CD14-positive monocyte (primary cell): ENCODE data around the gene NECAB2. TPM values are rescaled to one million over a fixed set of nuclear protein-coding genes. Genes with fewer than 3 reads are reported as not detected.

Source experiments
- DNase-seq, 3 donors: peaks; one replicate each; pipeline ENCODE4 v3.0.0-alpha.2; 2011 to 2022
- H2AFZ ChIP-seq: 2 replicates; pipeline ENCODE4 v1.6.0; 2012; ENCODE audit warnings: mild to moderate bottlenecking, low read depth, low read length, inconsistent platforms; ENCODE audit not compliant: insufficient read depth, poor library complexity, severe bottlenecking
- H3K27ac ChIP-seq, 2 donors: 1 replicate in 1 of 2; 2 replicates in 1 of 2; pipeline ENCODE4 v1.5.1; 2012 to 2013; ENCODE audit warnings: low read length in 2 of 2, control low read depth in 1 of 2, inconsistent platforms in 1 of 2, low read depth in 1 of 2, mild to moderate bottlenecking in 1 of 2
- H3K27me3 ChIP-seq, 2 donors: one replicate each; pipeline versions ENCODE4 v1.6.0 to v1.6.1; 2011 to 2013; ENCODE audit warnings: low read length in 2 of 2; ENCODE audit not compliant: control insufficient read depth in 2 of 2, insufficient read depth in 2 of 2
- H3K36me3 ChIP-seq, 2 donors: replicated peaks in 1 of 2; 1 replicate in 1 of 2; 2 replicates in 1 of 2; pipeline versions ENCODE4 v1.5.1 to v1.6.1; 2012 to 2013; ENCODE audit warnings: low read length in 2 of 2, control low read depth in 1 of 2, inconsistent platforms in 1 of 2, mild to moderate bottlenecking in 1 of 2; ENCODE audit not compliant: insufficient read depth in 2 of 2, control insufficient read depth in 1 of 2
- H3K4me1 ChIP-seq, 2 donors: 1 replicate in 1 of 2; 2 replicates in 1 of 2; pipeline versions ENCODE4 v1.5.1 to v1.6.1; 2012 to 2013; ENCODE audit warnings: low read length in 2 of 2, control low read depth in 1 of 2, inconsistent platforms in 1 of 2, mild to moderate bottlenecking in 1 of 2, moderate library complexity in 1 of 2; ENCODE audit not compliant: insufficient read depth in 2 of 2, control insufficient read depth in 1 of 2
- H3K4me2 ChIP-seq: replicated peaks from 2 replicates; pipeline ENCODE3; 2012; ENCODE audit warnings: low read length, moderate library complexity, mild to moderate bottlenecking; ENCODE audit not compliant: poor library complexity, severe bottlenecking; ENCODE audit errors: extremely low read depth
- H3K4me3 ChIP-seq, 3 experiments: fragments of 200-600 bp in 1 of 3; sonication (generic) in 1 of 3; replicated peaks in 1 of 3; 1 replicate in 2 of 3; 2 replicates in 1 of 3; pipeline ENCODE4 v1.5.1; 2011 to 2013; ENCODE audit warnings: low read length in 3 of 3, mild to moderate bottlenecking in 3 of 3, control low read depth in 2 of 3, low read depth in 2 of 3, inconsistent platforms in 1 of 3, moderate library complexity in 1 of 3
- H3K79me2 ChIP-seq: 2 replicates; pipeline ENCODE4 v1.6.0; 2012; ENCODE audit warnings: mild to moderate bottlenecking, control low read depth, inconsistent platforms, low read length, moderate library complexity; ENCODE audit not compliant: insufficient read depth
- H3K9ac ChIP-seq: 2 replicates; pipeline ENCODE4 v1.6.0; 2017; ENCODE audit warnings: low read length, mild to moderate bottlenecking; ENCODE audit not compliant: insufficient read depth, poor library complexity, severe bottlenecking
- H3K9me3 ChIP-seq, 2 donors: replicated peaks in 1 of 2; 1 replicate in 1 of 2; 2 replicates in 1 of 2; pipeline versions ENCODE4 v1.5.1 to v1.6.1; 2012 to 2013; ENCODE audit warnings: low read length in 2 of 2, control low read depth in 1 of 2; ENCODE audit not compliant: control insufficient read depth in 1 of 2, insufficient read depth in 1 of 2
- H4K20me1 ChIP-seq: 2 replicates; pipeline ENCODE4 v1.6.0; 2012; ENCODE audit warnings: mild to moderate bottlenecking, low read length, control low read depth, moderate library complexity; ENCODE audit not compliant: insufficient read depth
- H3K27ac Mint-ChIP-seq, 7 donors: one replicate each; pipeline ENCODE4 v1.8.0; 2020; ENCODE audit warnings: mild to moderate bottlenecking in 7 of 7, mixed read lengths in 7 of 7, moderate library complexity in 6 of 7, inconsistent platforms in 2 of 7
- H3K27me3 Mint-ChIP-seq, 3 donors: one replicate each; pipeline ENCODE4 v1.8.0; 2021 to 2022; ENCODE audit warnings: low read depth in 3 of 3, mild to moderate bottlenecking in 3 of 3, mixed read lengths in 3 of 3, moderate library complexity in 3 of 3, inconsistent platforms in 1 of 3
- H3K36me3 Mint-ChIP-seq, 2 donors: one replicate each; pipeline ENCODE4 v1.8.0; 2020; ENCODE audit warnings: mixed read lengths in 2 of 2, inconsistent platforms in 1 of 2, mild to moderate bottlenecking in 1 of 2
- H3K4me1 Mint-ChIP-seq: one replicate; pipeline ENCODE4 v1.8.0; 2020; ENCODE audit warnings: mild to moderate bottlenecking, mixed read lengths
- H3K4me3 Mint-ChIP-seq, 2 donors: one replicate each; pipeline ENCODE4 v1.8.0; 2020; ENCODE audit warnings: mild to moderate bottlenecking in 2 of 2, mixed read lengths in 2 of 2, moderate library complexity in 1 of 2
- H3K9me3 Mint-ChIP-seq, 7 donors: one replicate each; pipeline ENCODE4 v1.8.0; 2020 to 2022; ENCODE audit warnings: mixed read lengths in 7 of 7, mild to moderate bottlenecking in 6 of 7, moderate library complexity in 6 of 7, inconsistent platforms in 2 of 7
- WGBS: methylation state at CpG from one replicate; pipeline ENCODE4 v1.1.5; 2013; ENCODE audit warnings: missing lambda C conversion rate; ENCODE audit not compliant: insufficient coverage; 5-methylcytosine and 5-hydroxymethylcytosine counted together
- intact Hi-C, 2 donors: fragments of 100-400 bp; cut with micrococcal nuclease; formaldehyde crosslinking; loops; one replicate each; pipeline versions ENCODE4 v1.15.0 to v1.15.1; 2023
- polyA plus RNA-seq, 3 donors: library from polyadenylated mRNA; depleted of rRNA in 1 of 3; unstranded in 2 of 3; stranded (reverse) in 1 of 3; fragments of 300-500 nt in 2 of 3; fragments of >200 nt in 1 of 3; fragmentation: Illumina TruSeq in 2 of 3; gene quantifications; 1 replicate in 2 of 3; 2 replicates in 1 of 3; pipeline ENCODE4 v1.2.3, GENCODE V29; 2012 to 2021
- TF ChIP-seq, protein P1 (sequence below): fragments of 200-600 bp; IDR thresholded peaks from one replicate; pipeline ENCODE4 v1.8.0; 2022; ENCODE audit warnings: antibody characterized with exemption, mild to moderate bottlenecking

The NECAB2 gene
- polyA plus RNA-seq, 3 donors, result 0.33 to 1.4 (median 0.52) TPM

DNA sequence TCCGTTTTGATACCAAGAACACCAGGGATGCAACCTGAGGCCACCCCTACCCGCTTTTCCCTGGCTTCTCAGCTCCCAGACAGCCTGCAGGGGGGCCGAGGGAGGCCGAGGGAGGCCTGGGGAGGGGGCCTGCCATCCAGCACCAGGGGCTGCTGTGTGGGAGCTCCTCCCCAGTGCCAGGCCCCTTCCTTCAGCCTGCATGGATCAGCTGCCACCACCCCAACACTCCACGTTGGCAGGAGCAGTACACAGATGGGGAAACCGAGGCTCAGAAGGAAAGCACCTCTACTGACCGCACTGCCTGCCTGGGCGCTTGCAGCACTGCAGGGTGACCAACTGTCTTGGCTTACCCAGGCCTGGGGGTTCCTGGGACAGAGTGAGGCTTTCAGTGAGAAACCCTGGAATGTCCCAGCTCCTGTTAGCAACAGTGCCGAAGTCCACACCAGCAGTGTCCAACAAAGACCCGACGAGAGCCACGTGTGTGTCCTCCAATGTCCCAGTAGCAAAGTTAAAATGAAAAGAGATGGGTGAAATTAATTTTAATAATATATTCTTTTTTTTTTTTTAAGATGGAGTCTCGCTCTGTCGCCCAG, 20.3 kb upstream of the NECAB2 start:
- Histone ChIP-seq H4K20me1 (no peaks in the 10 kb centered on the region), H2AFZ (no peak overlapping the region), H3K4me2 (no peak overlapping the region), H3K36me3 (no peaks in the 10 kb centered on the region), H3K9me3 (no peaks in the 10 kb centered on the region), H3K79me2 (no peaks in the 10 kb centered on the region), H3K9ac (no peak overlapping the region), H3K27ac (no peak overlapping the region), H3K27me3 (no peaks in the 10 kb centered on the region), H3K4me1 (peaks cover 4 to 7% of the 10 kb centered on the region in 2 donors), H3K4me3 (no peak overlapping the region)
- no peak overlapping the region for H3K4me3 Mint-ChIP-seq
- intact Hi-C loops, result no loop called here
- TF ChIP-seq, protein P1, sequence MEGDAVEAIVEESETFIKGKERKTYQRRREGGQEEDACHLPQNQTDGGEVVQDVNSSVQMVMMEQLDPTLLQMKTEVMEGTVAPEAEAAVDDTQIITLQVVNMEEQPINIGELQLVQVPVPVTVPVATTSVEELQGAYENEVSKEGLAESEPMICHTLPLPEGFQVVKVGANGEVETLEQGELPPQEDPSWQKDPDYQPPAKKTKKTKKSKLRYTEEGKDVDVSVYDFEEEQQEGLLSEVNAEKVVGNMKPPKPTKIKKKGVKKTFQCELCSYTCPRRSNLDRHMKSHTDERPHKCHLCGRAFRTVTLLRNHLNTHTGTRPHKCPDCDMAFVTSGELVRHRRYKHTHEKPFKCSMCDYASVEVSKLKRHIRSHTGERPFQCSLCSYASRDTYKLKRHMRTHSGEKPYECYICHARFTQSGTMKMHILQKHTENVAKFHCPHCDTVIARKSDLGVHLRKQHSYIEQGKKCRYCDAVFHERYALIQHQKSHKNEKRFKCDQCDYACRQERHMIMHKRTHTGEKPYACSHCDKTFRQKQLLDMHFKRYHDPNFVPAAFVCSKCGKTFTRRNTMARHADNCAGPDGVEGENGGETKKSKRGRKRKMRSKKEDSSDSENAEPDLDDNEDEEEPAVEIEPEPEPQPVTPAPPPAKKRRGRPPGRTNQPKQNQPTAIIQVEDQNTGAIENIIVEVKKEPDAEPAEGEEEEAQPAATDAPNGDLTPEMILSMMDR, result no peak
- peaks cover 0 to 6% (median 5%) of the 10 kb centered on the region in 3 donors for H3K27me3 Mint-ChIP-seq
- H3K4me1 Mint-ChIP-seq, result peaks cover 5% of the 10 kb centered on the region
- no peaks in the 10 kb centered on the region for H3K9me3 Mint-ChIP-seq
- DNase-seq, result no peak
- H3K27ac Mint-ChIP-seq, result no peak overlapping the region
- WGBS, result 94% methylated on average over 6 of the region's 14 CpGs
- H3K36me3 Mint-ChIP-seq, result no peaks in the 10 kb centered on the region

DNA sequence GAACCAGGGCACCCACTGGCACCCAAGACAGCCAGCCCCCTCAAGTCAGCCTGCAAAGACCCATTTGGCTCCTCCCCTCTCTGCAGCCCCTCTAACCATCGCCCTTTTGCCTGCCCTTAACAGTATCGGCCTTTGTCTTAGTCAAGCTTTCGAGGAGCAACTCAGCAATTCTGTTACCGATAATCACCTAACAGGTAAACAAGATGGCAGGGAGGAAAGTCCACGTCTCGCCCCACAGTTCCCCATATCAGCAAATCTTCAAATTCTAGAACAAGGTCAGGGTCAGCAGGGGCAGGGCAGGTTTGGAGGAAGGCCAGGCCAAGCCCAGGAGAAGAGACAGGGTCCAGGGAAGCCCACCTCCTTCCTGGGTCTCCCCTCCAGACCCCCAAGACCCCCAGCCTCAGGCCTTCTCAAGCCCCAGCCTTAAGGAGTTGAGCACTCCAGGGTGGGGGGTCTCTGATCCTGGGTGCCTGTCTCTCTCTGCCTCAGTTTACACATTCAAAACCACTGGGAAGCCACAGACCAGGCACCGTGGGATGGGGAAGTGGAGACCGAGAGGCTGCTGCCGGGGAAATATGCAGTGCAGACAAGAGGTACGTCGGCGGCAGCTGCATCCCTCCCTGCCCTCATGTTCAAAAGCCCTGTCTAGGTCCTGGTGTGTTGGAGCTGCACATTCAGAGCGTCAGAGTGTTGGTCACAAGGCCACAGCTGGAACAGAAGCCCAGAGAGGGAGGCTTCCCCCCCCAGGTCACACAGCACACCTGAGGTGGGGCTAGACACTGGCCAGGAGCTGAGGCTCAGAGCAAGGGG, 18.9 kb upstream of the NECAB2 start:
- H3K4me3 ChIP-seq, result no peak overlapping the region
- no peaks in the 10 kb centered on the region for H3K79me2 ChIP-seq
- intact Hi-C loops, result no loop called here
- no peak overlapping the region for H2AFZ ChIP-seq
- H3K9ac ChIP-seq, result no peak overlapping the region
- H3K4me1 Mint-ChIP-seq, result peaks cover 13% of the 10 kb centered on the region
- H3K4me3 Mint-ChIP-seq, result no peak overlapping the region
- H3K36me3 ChIP-seq, result no peaks in the 10 kb centered on the region
- DNase-seq, result no peak
- H3K27me3 Mint-ChIP-seq, result peaks cover 0 to 7% (median 5%) of the 10 kb centered on the region in 3 donors
- no peaks in the 10 kb centered on the region for H3K9me3 Mint-ChIP-seq
- H3K4me1 ChIP-seq, result peaks cover 17 to 21% of the 10 kb centered on the region in 2 donors
- no peak overlapping the region for H3K27ac Mint-ChIP-seq
- H3K27me3 ChIP-seq, result no peaks in the 10 kb centered on the region
- H3K4me2 ChIP-seq, result no peak overlapping the region
- H3K27ac ChIP-seq, result no peak overlapping the region
- H4K20me1 ChIP-seq, result no peaks in the 10 kb centered on the region
- no peaks in the 10 kb centered on the region for H3K36me3 Mint-ChIP-seq
- TF ChIP-seq, protein P1, result no peak
- 94% methylated on average over 9 of the region's 13 CpGs for WGBS
- H3K9me3 ChIP-seq, result no peaks in the 10 kb centered on the region
